Heart left ventricle (tissue), 13 donors: ENCODE results near the gene SCN11A.

Experiments used
- CTCF ChIP-seq, 12 donors: fragments of 200-600 bp; sonication (generic) in 4 of 12; IDR thresholded peaks; one replicate each; pipeline versions ENCODE4 v1.5.0 to v1.8.0; 2018 to 2022; ENCODE audit warnings: antibody characterized with exemption in 12 of 12, mild to moderate bottlenecking in 5 of 12
- POLR2A ChIP-seq, 2 donors: fragments of 450-650 bp; IDR thresholded peaks; one replicate each; pipeline ENCODE4 v1.6.1; 2017; ENCODE audit warnings: antibody characterized with exemption in 2 of 2, mild to moderate bottlenecking in 2 of 2, moderate library complexity in 2 of 2
- donor health status: ischemic (EF 13 %, LVEDD 7.1; RV severe dilation, severe dysfunction).
- donor health status: DM: no; HTN: yes; CAD: no.
- donor health status: DM: no; HTN: no; CAD: no.
- donor health status: ischemic (EF 25% LVEDD 6.9; RV normal size, moderate dysfunction).
- donor health status: ischemic (EF 25% LVEDD 5.7; RV mildly dilated, moderate dysfunction).
- donor health status: ischemic (EF 35%, LVEDD 5.7; RV mildly dilated, moderate dysfunction).
- donor health status: nonischemic (EF 11% LVEDD 7.7; RV severe dilation, severe dysfunction).
- donor health status: DM: yes; HTN: yes; CAD: no.
- donor health status: PGD.
- donor health status: ischemic (EF 29% LVEDD 5.4; RV normal size, mild dysfunction).
- donor health status: nonischemic (EF 23%, LVEDD 6.1; RV moderate dilation, normal function).

DNA sequence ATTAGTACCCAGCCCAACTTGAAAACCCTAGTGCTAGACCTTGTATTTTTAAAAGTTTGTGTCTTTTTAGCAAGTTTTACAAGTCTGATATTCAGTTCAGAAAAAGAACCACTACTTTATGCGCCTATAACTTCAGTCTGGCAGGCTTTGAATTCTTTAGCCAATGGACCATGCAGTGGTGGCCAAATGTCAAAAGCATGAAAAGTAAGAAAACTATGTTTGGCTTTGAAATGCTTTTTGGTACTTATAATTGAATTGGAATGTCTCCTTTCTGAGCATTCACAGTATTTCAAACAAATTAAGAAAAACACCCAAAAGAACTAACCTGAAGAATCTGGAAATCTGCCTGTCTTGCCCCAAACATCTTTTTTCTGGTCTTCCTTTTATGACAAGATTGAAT is 12.9 kb upstream of the SCN11A start:
- TF ChIP-seq CTCF (IDR thresholded peaks at IDR 0.05) (no peak), POLR2A (IDR thresholded peaks at IDR 0.05) (no peak)
